H9 (cell line): ENCODE measurements around the gene SNTG2. TPM values are rescaled to one million over a fixed set of nuclear protein-coding genes. Genes with fewer than 3 reads are reported as not detected.

Source experiments
- DNase-seq: peaks from one replicate; pipeline ENCODE4 v3.0.0-alpha.2; 2017
- H2AFZ ChIP-seq: one replicate; pipeline ENCODE4 v1.6.1; 2013; ENCODE audit warnings: mild to moderate bottlenecking, low read length, control low read depth, moderate library complexity
- H2AK5ac ChIP-seq: 2 replicates; pipeline ENCODE4 v1.6.1; 2013; ENCODE audit warnings: low read length, control low read depth, mixed read lengths; ENCODE audit not compliant: insufficient read length
- H2BK120ac ChIP-seq: one replicate; pipeline ENCODE4 v1.6.1; 2013; ENCODE audit warnings: low read depth, mild to moderate bottlenecking, low read length, control low read depth, inconsistent platforms; ENCODE audit not compliant: poor library complexity, severe bottlenecking
- H2BK12ac ChIP-seq: 2 replicates; pipeline ENCODE4 v1.6.1; 2013; ENCODE audit warnings: low read length, control low read depth, mixed read lengths, low read depth; ENCODE audit not compliant: insufficient read length
- H2BK15ac ChIP-seq: 2 replicates; pipeline ENCODE4 v1.6.1; 2013; ENCODE audit warnings: low read depth, low read length, control low read depth
- H2BK20ac ChIP-seq: one replicate; pipeline ENCODE4 v1.6.1; 2013; ENCODE audit warnings: low read depth, mild to moderate bottlenecking, low read length, control low read depth, inconsistent platforms; ENCODE audit not compliant: poor library complexity, severe bottlenecking
- H2BK5ac ChIP-seq: 2 replicates; pipeline ENCODE4 v1.6.1; 2013; ENCODE audit warnings: low read length, control low read depth, mixed read lengths; ENCODE audit not compliant: insufficient read length
- H3K14ac ChIP-seq: 2 replicates; pipeline ENCODE4 v1.6.1; 2013; ENCODE audit warnings: low read length, control low read depth; ENCODE audit not compliant: insufficient read depth
- H3K18ac ChIP-seq: 2 replicates; pipeline ENCODE4 v1.6.1; 2013; ENCODE audit warnings: low read depth, mild to moderate bottlenecking, mixed read lengths, low read length, control low read depth; ENCODE audit not compliant: insufficient read length
- H3K23ac ChIP-seq: 2 replicates; pipeline ENCODE4 v1.6.1; 2013; ENCODE audit warnings: low read length, control low read depth, mixed read lengths, low read depth; ENCODE audit not compliant: insufficient read length
- H3K23me2 ChIP-seq: 2 replicates; pipeline ENCODE4 v1.6.1; 2013; ENCODE audit warnings: low read depth, mild to moderate bottlenecking, mixed read lengths, low read length, control low read depth; ENCODE audit not compliant: insufficient read length, poor library complexity, severe bottlenecking
- H3K27ac ChIP-seq: 2 replicates; pipeline ENCODE4 v1.5.1; 2013; ENCODE audit warnings: low read length, control low read depth, mixed read lengths, low read depth; ENCODE audit not compliant: insufficient read length
- H3K27me3 ChIP-seq: 2 replicates; pipeline ENCODE4 v1.6.1; 2013; ENCODE audit warnings: low read length, control low read depth, inconsistent platforms; ENCODE audit not compliant: insufficient read depth
- H3K4ac ChIP-seq: 2 replicates; pipeline ENCODE4 v1.6.1; 2013; ENCODE audit warnings: low read depth, mild to moderate bottlenecking, control low read depth, inconsistent platforms, low read length, moderate library complexity
- H3K4me1 ChIP-seq: 2 replicates; pipeline ENCODE4 v1.6.1; 2013; ENCODE audit warnings: low read length, control low read depth, inconsistent platforms; ENCODE audit not compliant: insufficient read depth
- H3K4me2 ChIP-seq: 2 replicates; pipeline ENCODE4 v1.6.1; 2013; ENCODE audit warnings: low read length, control low read depth, mixed read lengths; ENCODE audit not compliant: insufficient read length, insufficient read depth
- H3K56ac ChIP-seq: 2 replicates; pipeline ENCODE4 v1.6.1; 2013; ENCODE audit warnings: low read depth, mild to moderate bottlenecking, mixed read lengths, low read length, control low read depth; ENCODE audit not compliant: insufficient read length
- H3K79me1 ChIP-seq: 2 replicates; pipeline ENCODE4 v1.6.1; 2013; ENCODE audit warnings: low read depth, mild to moderate bottlenecking, moderate library complexity, low read length, control low read depth, inconsistent platforms; ENCODE audit not compliant: insufficient read depth, poor library complexity, severe bottlenecking
- H3K79me2 ChIP-seq: 2 replicates; pipeline ENCODE4 v1.6.1; 2013; ENCODE audit warnings: low read length, control low read depth, inconsistent platforms; ENCODE audit not compliant: insufficient read depth
- H3K9ac ChIP-seq: 2 replicates; pipeline ENCODE4 v1.6.1; 2013; ENCODE audit warnings: low read length, control low read depth, mixed read lengths; ENCODE audit not compliant: insufficient read length; ENCODE audit errors: extremely low read depth
- H3K9me3 ChIP-seq: one replicate; pipeline ENCODE4 v1.6.1; 2013; ENCODE audit warnings: low read depth, low read length, inconsistent platforms; ENCODE audit not compliant: control insufficient read depth
- H3T11ph ChIP-seq: one replicate; pipeline ENCODE4 v1.6.1; 2013; ENCODE audit warnings: mild to moderate bottlenecking, low read length, control low read depth, inconsistent platforms
- H4K20me1 ChIP-seq: one replicate; pipeline ENCODE4 v1.6.1; 2013; ENCODE audit not compliant: control insufficient read depth, insufficient read length, insufficient read depth
- H4K5ac ChIP-seq: 2 replicates; pipeline ENCODE4 v1.6.1; 2013; ENCODE audit warnings: low read depth, mild to moderate bottlenecking, mixed read lengths, low read length, control low read depth; ENCODE audit not compliant: insufficient read length
- H4K8ac ChIP-seq: replicated peaks from 2 replicates; pipeline ENCODE4 v1.6.1; 2013; ENCODE audit warnings: low read length, control low read depth, mixed read lengths, low read depth; ENCODE audit not compliant: insufficient read length
- H4K91ac ChIP-seq: 2 replicates; pipeline ENCODE4 v1.6.1; 2013; ENCODE audit warnings: low read depth, mild to moderate bottlenecking, moderate library complexity, mixed read lengths, low read length, control low read depth; ENCODE audit not compliant: insufficient read length
- H3K27ac Mint-ChIP-seq, 3 experiments: 2 replicates in 2 of 3; 3 replicates in 1 of 3; pipeline ENCODE4 v1.8.0; 2020 to 2021; ENCODE audit warnings: mixed read lengths in 3 of 3, mild to moderate bottlenecking in 1 of 3, moderate library complexity in 1 of 3
- H3K27me3 Mint-ChIP-seq: 2 replicates; pipeline ENCODE4 v1.8.0; 2021; ENCODE audit warnings: low read depth, mild to moderate bottlenecking, moderate library complexity, mixed read lengths
- H3K36me3 Mint-ChIP-seq, 3 experiments: 2 replicates in 2 of 3; 3 replicates in 1 of 3; pipeline ENCODE4 v1.8.0; 2020 to 2021; ENCODE audit warnings: low read depth in 3 of 3, mixed read lengths in 3 of 3; ENCODE audit not compliant: insufficient read depth in 1 of 3
- H3K4me1 Mint-ChIP-seq, 2 experiments: 2 replicates each; pipeline ENCODE4 v1.8.0; 2020; ENCODE audit warnings: mixed read lengths in 2 of 2
- H3K4me3 Mint-ChIP-seq, 2 experiments: 2 replicates in 1 of 2; 3 replicates in 1 of 2; pipeline ENCODE4 v1.8.0; 2020 to 2021; ENCODE audit warnings: mild to moderate bottlenecking in 2 of 2, mixed read lengths in 2 of 2, moderate library complexity in 1 of 2
- H3K9me3 Mint-ChIP-seq, 2 experiments: 2 replicates in 1 of 2; 3 replicates in 1 of 2; pipeline ENCODE4 v1.8.0; 2020; ENCODE audit warnings: mild to moderate bottlenecking in 2 of 2, mixed read lengths in 2 of 2, moderate library complexity in 1 of 2
- WGBS: extraction: QIAGEN DNeasy Blood & Tissue Kit; methylation state at CpG from one replicate; pipeline ENCODE4 v1.1.7; 2013; ENCODE audit warnings: missing lambda C conversion rate, low lambda C conversion rate, mixed read lengths; ENCODE audit not compliant: insufficient read length; ENCODE audit errors: extremely low coverage; 5-methylcytosine and 5-hydroxymethylcytosine counted together
- total RNA-seq: library from RNA; stranded (reverse); gene quantifications from 2 replicates; pipeline ENCODE4 v1.2.1, GENCODE V29; 2021
- TF ChIP-seq, protein P1 (sequence below): fragments of 200-600 bp; sonication (generic); conservative IDR thresholded peaks from 3 replicates; pipeline ENCODE4 v1.8.0; 2021; ENCODE audit warnings: antibody characterized with exemption, mild to moderate bottlenecking

Gene SNTG2
- total RNA-seq, 1 experiment from 2014 or later, result 13.2 TPM

DNA sequence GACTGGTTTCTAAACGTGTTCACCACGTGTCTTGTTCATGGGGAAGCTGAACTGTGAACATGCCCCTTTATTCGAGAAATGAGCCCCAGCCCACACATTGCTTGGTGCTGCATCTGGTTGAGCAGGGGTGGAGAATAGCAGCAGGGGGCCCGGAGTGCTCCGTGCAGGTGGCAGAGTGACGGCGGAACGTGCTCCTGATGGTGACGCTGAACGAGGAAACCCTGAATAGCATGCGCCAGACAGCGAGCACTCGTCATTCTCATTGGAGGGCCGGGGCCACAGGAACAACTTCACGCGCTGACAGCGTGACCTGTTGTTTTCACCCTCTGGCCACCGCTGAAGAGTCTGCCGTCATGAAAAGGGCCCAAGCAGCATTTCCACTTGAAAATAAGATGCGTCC is 336.8 kb downstream of the SNTG2 start:
- no peak overlapping the region for H3K23ac ChIP-seq
- no peak overlapping the region for H3K27ac Mint-ChIP-seq
- H3K4me1 ChIP-seq, result no peaks in the 10 kb centered on the region
- no peak overlapping the region for H4K91ac ChIP-seq
- no peak overlapping the region for H2BK5ac ChIP-seq
- no peak for DNase-seq
- no peak overlapping the region for H3T11ph ChIP-seq
- no peaks in the 10 kb centered on the region for H3K36me3 Mint-ChIP-seq
- no peak overlapping the region for H2AFZ ChIP-seq
- no peak overlapping the region for H2AK5ac ChIP-seq
- no peaks in the 10 kb centered on the region for H3K79me1 ChIP-seq
- no peak overlapping the region for H3K4ac ChIP-seq
- H4K20me1 ChIP-seq, result no peaks in the 10 kb centered on the region
- no peaks in the 10 kb centered on the region for H3K9me3 Mint-ChIP-seq
- no peak overlapping the region for H3K9ac ChIP-seq
- H3K4me1 Mint-ChIP-seq, result peaks cover 2 to 3% of the 10 kb centered on the region in 2 experiments
- H2BK15ac ChIP-seq, result no peak overlapping the region
- H2BK120ac ChIP-seq, result no peak overlapping the region
- H4K5ac ChIP-seq, result no peak overlapping the region
- TF ChIP-seq, protein P1, sequence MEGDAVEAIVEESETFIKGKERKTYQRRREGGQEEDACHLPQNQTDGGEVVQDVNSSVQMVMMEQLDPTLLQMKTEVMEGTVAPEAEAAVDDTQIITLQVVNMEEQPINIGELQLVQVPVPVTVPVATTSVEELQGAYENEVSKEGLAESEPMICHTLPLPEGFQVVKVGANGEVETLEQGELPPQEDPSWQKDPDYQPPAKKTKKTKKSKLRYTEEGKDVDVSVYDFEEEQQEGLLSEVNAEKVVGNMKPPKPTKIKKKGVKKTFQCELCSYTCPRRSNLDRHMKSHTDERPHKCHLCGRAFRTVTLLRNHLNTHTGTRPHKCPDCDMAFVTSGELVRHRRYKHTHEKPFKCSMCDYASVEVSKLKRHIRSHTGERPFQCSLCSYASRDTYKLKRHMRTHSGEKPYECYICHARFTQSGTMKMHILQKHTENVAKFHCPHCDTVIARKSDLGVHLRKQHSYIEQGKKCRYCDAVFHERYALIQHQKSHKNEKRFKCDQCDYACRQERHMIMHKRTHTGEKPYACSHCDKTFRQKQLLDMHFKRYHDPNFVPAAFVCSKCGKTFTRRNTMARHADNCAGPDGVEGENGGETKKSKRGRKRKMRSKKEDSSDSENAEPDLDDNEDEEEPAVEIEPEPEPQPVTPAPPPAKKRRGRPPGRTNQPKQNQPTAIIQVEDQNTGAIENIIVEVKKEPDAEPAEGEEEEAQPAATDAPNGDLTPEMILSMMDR, result no peak
- H3K14ac ChIP-seq, result no peak overlapping the region
- no peak overlapping the region for H3K27ac ChIP-seq
- no peak overlapping the region for H4K8ac ChIP-seq
- no peak overlapping the region for H3K56ac ChIP-seq
- H3K79me2 ChIP-seq, result no peaks in the 10 kb centered on the region
- WGBS, result no CpG with 5 or more reads among the region's 20 CpGs
- no peaks in the 10 kb centered on the region for H3K9me3 ChIP-seq
- peaks cover 4% of the 10 kb centered on the region; the same call in 1 of the 2 replicates for H3K27me3 Mint-ChIP-seq
- no peaks in the 10 kb centered on the region for H3K23me2 ChIP-seq
- no peak overlapping the region for H3K4me3 Mint-ChIP-seq
- no peaks in the 10 kb centered on the region for H3K27me3 ChIP-seq
- H2BK20ac ChIP-seq, result no peak overlapping the region
- no peak overlapping the region for H2BK12ac ChIP-seq
- H3K4me2 ChIP-seq, result no peak overlapping the region
- H3K18ac ChIP-seq, result no peak overlapping the region
